NCI-H510A treated with DMSO at 0.1 percent for 48 hours (cell line): ENCODE data around the gene THAP10.
"Not testable (repeated sequence)": the region's sequence is repeated elsewhere in the genome, so short reads cannot be mapped to it uniquely, and the experiment has no call there.

Experiments used
- DNase-seq: peaks from one replicate; lab custom pipeline; 2025; lab: John Stamatoyannopoulos, UW

The THAP10 gene

GRCh38 chr15:70892002-70892911 lies at the start of gene THAP10, which contains the start of gene LRRC49:
Gene THAP10, minus strand, starts transcription at chr15:70892433. Its CDS starts 161 bp downstream, at chr15:70892272.
Gene LRRC49, plus strand, starts transcription at chr15:70892826. Its CDS starts 69 bp downstream, at chr15:70892895.
- DNase-seq: peak; percentile 84

DNA sequence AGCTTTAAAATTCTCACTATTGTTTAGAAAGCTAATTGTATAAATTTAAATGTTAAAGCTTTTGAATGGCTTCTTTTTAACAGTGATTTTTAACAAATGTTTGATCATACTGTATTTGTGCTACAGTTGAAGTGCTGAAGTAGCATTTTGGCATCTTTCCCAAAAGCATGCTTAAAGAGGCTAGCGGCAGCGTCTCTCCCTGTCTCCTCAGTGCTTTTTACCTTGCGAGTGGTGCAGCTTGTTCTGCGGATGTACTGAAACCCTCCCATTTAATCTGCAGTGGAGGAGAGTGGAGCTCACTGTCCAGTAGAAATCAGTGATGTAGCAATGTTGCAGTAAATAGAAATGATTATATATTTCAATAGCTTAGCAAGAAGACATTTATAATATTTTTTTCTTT lies 44.1 kb upstream of the THAP10 start:
- DNase-seq: peak; percentile 50

GRCh38 chr15:70935631-70936030 lies 43.4 kb upstream of the THAP10 start:
- DNase-seq: no peak

GRCh38 chr15:70933411-70933810 lies 41.2 kb upstream of the THAP10 start:
- DNase-seq: no peak

DNA sequence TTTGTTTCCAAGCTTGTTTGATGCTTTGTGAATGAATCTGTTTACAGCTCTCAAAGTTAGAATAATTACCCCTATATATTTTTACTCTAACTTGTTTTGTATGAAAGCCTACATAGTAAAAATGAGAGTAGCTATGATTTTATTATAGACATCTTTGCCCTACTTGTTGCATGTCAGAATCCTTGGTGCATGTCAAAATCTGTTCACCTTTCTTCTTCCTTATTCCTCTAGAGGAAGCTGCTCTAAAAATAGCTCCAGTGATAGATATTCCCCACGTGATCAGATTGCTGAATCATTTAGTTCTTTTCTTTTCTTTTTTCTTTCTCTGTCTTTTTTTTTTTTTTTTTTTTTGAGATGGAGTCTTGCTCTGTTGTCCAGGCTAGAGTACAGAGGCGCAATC lies 40.2 kb upstream of the THAP10 start:
- DNase-seq: no peak

GRCh38 chr15:70931821-70932220 lies 39.6 kb upstream of the THAP10 start:
- DNase-seq: no peak

- not testable (repeated sequence) for DNase-seq
These were observed 34.7 kb upstream of the THAP10 start for GRCh38 chr15:70926914-70927313.

DNA sequence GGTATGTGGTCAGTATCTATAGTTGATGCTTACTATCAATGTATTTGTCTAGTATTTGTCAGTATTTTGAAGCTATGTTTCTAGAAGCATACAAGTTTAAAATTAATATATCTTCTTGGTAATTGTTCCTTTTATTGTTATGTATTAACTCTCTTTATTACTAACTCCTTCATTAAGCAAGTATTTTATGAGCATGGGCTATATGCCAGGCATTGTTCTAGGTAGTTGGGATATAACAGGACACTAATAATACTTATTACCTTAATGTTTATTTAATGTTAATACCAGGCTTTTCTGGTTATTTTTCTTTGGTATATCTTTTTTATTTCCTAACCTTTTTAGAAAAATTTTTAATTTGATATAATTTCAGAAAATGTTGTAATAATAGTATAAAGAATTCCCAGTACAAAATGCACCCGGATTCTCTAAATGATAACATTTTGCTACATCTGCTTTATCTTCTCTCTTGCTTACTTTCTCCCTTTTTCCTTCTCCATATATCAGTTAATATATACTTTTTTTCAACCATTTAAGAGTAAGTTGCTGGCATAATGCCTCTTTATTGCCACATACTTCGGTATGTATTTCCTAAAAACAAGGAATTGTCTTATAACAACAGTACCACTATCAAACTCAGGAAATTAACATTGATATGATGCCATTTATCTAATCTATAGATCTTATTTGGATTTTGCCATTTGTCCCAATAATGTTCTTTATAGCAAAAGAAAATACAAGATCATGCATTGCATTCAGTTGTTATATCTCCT lies 31.3 kb upstream of the THAP10 start:
- no peak for DNase-seq

- DNase-seq: no peak
These were observed 29.9 kb upstream of the THAP10 start for GRCh38 chr15:70922119-70922518.

DNA sequence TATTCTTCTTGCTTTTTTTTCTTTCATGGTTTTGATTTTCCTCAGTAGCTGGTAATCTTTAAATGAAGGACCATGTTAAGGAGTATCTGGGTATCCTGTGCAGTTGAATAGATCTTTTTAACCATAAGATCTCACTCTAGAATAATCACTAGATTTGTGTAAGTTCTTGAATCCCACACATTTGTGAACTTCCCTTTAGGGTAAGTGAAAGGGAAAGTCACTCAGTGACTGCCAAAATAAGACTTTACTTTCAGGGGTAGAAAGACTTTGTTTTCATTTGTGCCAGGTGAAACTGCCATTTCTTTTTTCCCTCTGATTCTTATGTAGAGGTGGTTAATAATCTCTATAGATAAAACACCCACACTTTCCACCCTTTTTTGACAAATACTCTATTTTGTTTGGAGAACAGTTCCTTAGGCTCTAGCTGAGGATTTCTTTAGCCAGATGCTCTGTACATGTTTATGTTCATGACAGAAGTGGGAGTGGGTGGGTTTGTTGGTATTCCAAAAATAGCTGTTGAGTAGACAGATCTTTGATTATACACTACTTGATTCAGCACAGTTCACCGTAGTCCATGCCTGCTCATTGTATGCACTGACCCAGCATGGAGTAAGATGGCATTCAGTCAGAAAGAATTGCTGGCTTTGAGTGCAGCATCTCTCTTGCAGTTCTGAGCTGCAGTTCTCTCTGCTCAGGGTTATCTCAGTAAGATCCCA lies 28.9 kb upstream of the THAP10 start:
- DNase-seq: no peak

GRCh38 chr15:70917955-70918354 lies 25.7 kb upstream of the THAP10 start:
- DNase-seq: no peak

- no peak for DNase-seq
These were observed 24.3 kb upstream of the THAP10 start for GRCh38 chr15:70916531-70916930.

DNA sequence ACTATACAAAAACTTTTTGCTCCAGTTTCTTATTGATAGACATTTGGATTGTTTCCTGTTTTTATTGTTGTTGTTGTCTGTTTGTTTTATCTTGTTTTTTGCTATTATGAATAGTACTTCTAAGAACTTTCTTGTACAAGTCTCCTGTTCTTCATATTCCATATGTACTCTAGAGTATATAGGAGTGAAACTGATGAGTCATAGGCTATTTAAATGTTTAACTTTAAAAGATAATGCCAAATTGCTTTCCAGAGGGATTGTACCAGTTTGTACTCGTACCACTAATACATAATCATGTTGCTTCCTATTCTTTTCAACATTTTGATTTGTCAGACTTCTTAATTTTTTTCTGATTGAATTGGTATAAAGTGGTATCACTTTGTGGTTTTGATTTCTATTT lies 20.0 kb upstream of the THAP10 start:
- DNase-seq: no peak

DNA sequence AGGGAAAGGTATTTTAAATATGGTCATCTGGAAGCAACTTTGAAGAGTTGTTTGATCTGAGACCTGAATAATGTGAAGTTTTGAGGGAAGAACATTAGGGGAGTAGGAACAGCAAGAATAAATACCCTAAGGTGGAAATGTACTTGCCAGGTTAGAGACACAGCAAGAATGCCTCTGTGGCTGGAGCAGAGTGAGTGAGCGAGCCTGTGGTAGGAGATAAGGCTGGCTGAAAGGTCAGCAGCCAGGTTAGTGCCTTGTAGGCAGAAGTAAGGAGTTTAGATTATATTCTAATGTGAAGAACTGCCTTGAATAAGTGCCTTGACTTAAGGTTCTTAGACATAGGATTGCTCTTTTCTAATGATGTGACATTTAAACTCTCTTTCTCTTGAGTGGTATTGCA lies 18.7 kb upstream of the THAP10 start:
- DNase-seq: no peak

GRCh38 chr15:70907784-70908471 lies 15.7 kb upstream of the THAP10 start:
- no peak for DNase-seq

DNA sequence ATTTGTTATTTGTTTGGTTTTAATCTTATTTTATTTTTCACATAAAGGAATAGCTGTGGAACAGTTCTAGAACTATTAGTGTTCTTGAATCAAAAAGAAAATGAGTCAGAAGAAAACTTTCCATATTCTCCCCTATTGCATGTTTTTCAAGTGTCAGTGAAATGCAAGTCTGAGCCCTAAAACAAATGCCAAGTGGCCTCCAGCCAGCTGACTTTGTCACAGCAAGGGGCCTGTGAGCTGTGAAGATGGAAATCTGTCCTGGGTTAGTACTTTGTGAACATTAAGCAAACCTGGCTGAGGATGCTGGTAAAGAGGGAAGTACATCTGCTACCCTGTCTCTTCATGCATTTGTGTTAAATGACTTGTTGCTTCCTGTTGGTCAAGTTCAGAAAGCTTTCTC lies 14.6 kb upstream of the THAP10 start:
- no peak for DNase-seq

- DNase-seq: no peak
These were observed 9.9 kb upstream of the THAP10 start for GRCh38 chr15:70902107-70902506.

DNA sequence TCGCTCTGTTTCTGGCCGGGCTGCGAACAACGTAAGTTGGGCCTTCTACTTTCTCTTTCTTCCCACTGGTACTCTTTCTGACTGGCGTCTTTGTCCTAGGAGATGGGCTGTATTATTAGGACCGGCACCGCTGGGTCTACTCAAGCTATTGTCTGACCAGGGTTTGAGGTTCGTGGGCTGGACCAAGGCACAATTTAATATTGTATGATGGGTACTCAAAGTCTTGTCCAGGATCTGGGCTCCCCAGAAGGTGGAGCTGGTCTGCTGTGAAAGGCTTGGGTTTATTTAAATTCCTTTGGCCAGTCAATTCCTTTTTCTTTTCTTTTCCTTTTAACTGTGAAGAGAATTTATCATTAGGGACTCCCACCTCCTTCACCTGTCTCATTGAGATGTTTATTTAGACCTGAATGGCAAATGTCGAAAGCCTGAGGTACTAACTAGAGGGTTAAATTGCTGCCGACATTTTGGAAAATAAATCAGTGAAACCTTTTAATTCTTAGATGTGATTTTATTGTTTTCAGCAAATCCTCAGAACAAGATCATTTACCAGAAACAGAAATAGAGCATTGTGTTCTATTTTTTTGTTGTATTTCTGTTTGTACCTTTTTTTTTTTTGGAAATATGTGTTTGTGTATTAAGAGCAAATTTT lies 803 bp upstream of the THAP10 start:
- DNase-seq: no peak

DNA sequence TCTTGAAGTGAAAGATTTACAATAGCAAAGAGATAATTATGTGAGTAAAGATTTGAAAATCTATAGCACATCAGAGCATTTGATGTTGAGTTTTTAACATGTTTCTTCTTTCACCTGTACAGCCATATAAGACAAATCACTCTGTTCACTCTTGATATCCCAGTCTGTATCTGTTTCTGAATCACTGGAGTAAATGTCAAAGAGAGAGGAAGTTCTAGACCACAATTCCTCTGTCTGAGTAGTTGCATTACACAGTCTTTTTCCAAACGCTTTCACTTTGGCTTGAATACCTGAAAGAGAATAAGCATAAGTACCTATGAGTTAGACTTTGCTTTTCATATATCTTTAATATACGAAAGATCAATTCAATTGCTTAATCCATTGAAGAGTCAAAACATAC lies 9.9 kb downstream of the THAP10 start:
- DNase-seq: no peak

DNA sequence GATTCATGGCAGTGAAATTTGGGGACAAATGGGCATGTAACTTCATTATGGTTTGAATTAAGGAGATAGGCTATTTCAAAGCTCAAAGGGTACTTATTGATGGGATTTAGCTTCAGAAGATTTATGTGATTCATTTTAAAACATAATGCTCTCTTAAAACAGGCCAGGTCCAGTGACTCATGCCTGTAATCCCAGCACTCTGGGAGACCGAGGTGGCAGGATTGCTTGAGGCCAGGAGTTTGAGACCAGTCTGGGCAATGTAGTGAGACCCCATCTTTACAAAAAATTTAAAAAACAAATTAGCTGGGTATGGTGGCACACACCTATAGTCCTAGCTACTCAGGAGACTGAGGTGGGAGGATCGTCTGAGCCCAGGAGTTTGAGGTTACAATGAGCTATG lies 11.5 kb downstream of the THAP10 start:
- no peak for DNase-seq

DNA sequence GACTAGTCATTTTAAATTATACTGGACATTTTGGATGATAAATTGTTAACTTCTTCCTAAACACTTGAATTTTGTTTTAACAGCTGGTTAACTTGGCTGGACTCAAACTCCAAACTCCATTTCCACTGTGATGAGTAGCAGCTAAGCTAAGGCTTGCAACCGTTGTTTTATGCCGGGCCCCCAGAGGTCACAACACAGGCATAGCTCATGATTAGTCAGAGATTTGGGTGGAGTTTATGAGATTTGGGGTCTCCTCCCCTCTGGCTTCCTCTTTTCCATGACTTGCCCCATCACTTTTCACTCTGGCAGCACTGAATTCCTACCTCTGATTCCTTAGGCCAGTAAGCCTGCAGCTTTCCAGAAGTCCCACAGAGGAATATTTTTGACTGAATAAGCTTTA lies 12.8 kb downstream of the THAP10 start:
- no peak for DNase-seq
